HEK293T (cell line): ENCODE measurements around the gene TMEM72.

ENCODE experiments used
- CTCF ChIA-PET: fragments of 350-600 bp; formaldehyde crosslinking; extraction: SDS; loops from one replicate; lab custom pipeline; 2021; ENCODE audit warnings: antibody characterized with exemption, inconsistent platforms; lab: Yijun Ruan, JAX
- POLR2A ChIA-PET: fragments of 350-600 bp; formaldehyde crosslinking; extraction: SDS; loops from one replicate; lab custom pipeline; 2020; ENCODE audit warnings: antibody characterized with exemption, inconsistent platforms; lab: Yijun Ruan, JAX
- DNase-seq: peaks from one replicate; pipeline ENCODE4 v3.0.0; 2012; ENCODE audit warnings: mixed read lengths; ENCODE audit errors: extremely low spot score
- ARNT ChIP-seq: fragments of 450-650 bp; IDR thresholded peaks from 2 replicates; pipeline ENCODE4 v1.6.1; 2017; ENCODE audit warnings: mild to moderate bottlenecking
- BHLHE40 ChIP-seq: fragments of 450-650 bp; IDR thresholded peaks from 2 replicates; pipeline ENCODE4 v1.6.1; 2016; ENCODE audit warnings: mild to moderate bottlenecking, moderate library complexity, borderline replicate concordance
- CTBP1 ChIP-seq: fragments of 450-650 bp; IDR thresholded peaks from 2 replicates; pipeline ENCODE4 v1.6.1; 2016; ENCODE audit warnings: borderline replicate concordance
- ELF4 ChIP-seq: fragments of 450-650 bp; IDR thresholded peaks from 2 replicates; pipeline ENCODE4 v1.6.1; 2017; ENCODE audit warnings: antibody characterized with exemption
- FOXA1 ChIP-seq: fragments of 450-650 bp; IDR thresholded peaks from 2 replicates; pipeline ENCODE4 v1.6.1; 2016; ENCODE audit warnings: mild to moderate bottlenecking
- FOXK2 ChIP-seq: fragments of 450-650 bp; IDR thresholded peaks from 2 replicates; pipeline ENCODE4 v1.6.1; 2016; ENCODE audit warnings: mild to moderate bottlenecking
- FOXM1 ChIP-seq: fragments of 450-650 bp; IDR thresholded peaks from 2 replicates; pipeline ENCODE4 v1.6.1; 2017; ENCODE audit warnings: mild to moderate bottlenecking, borderline replicate concordance
- HDGF ChIP-seq: fragments of 450-650 bp; IDR thresholded peaks from 2 replicates; pipeline ENCODE4 v1.6.1; 2017; ENCODE audit warnings: antibody characterized with exemption, borderline replicate concordance
- L3MBTL2 ChIP-seq: fragments of 450-650 bp; conservative IDR thresholded peaks from 2 replicates; pipeline ENCODE4 v1.6.1; 2016; ENCODE audit warnings: mild to moderate bottlenecking
- LEF1 ChIP-seq: fragments of 450-650 bp; IDR thresholded peaks from 2 replicates; pipeline ENCODE4 v1.6.1; 2017; ENCODE audit warnings: mild to moderate bottlenecking, borderline replicate concordance
- NFRKB ChIP-seq: fragments of 450-650 bp; IDR thresholded peaks from 2 replicates; pipeline ENCODE4 v1.6.1; 2016; ENCODE audit warnings: mild to moderate bottlenecking, moderate library complexity
- SP1 ChIP-seq: fragments of 450-650 bp; IDR thresholded peaks from 2 replicates; pipeline ENCODE4 v1.6.1; 2017
- SUZ12 ChIP-seq: fragments of 450-650 bp; IDR thresholded peaks from 2 replicates; pipeline ENCODE4 v1.6.1; 2016; ENCODE audit warnings: mild to moderate bottlenecking
- TARDBP ChIP-seq: fragments of 450-650 bp; IDR thresholded peaks from 2 replicates; pipeline ENCODE4 v1.6.1; 2016
- ZNF384 ChIP-seq: fragments of 450-650 bp; IDR thresholded peaks from 2 replicates; pipeline ENCODE4 v1.6.1; 2016
- TF ChIP-seq, protein P1 (sequence below): fragments of 450-650 bp; IDR thresholded peaks from 2 replicates; pipeline ENCODE4 v1.6.1; 2016

The TMEM72 gene

DNA sequence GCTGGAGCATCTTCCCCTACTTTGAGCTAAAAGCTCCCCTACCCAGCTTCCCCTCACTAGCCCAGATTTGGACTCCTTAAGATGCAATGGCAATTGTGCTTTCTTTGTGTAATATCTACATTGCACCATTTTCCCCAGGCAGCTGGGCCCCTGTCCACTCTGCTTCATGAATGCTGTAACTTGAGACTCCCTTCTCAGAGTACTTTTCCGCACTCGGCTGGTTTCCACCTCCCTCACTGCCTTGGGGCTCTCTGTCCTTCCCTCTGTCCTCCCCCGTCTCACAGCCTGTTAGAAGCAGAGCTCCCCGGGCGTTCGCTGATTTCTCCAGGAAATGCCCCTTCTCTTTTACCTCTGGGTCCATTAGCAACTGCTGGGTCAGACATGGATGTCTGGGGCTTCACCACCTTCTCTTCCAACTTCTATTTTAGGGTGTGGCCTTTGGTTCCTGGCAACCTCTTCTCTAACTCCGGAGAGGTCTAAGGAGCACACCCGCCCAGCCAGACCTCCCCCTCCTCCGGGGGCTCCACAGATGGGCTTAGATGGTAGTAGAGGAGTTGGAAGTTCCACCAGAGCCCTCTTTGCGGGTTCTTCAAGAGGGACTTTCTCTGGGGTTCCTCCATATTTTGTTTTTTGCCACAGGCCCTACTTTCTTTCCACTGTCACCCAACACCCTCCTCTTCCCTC lies 2.9 kb upstream of the TMEM72 start:
- TF ChIP-seq TARDBP (no peak), NFRKB (no peak)
- ChIA-PET CTCF (interaction anchor here (0.9 to 1.0 kb wide), 2 partner anchors 18 to 73 kb away, joined by 3 read pairs; no protein-coding TSS in a partner anchor), POLR2A (interaction anchor here (1.1 to 2.5 kb wide), 5 partner anchors 13 to 32 kb away, joined by 3 to 7 read pairs (median 3); no protein-coding TSS in a partner anchor)
- peak; percentile 47 for DNase-seq

DNA sequence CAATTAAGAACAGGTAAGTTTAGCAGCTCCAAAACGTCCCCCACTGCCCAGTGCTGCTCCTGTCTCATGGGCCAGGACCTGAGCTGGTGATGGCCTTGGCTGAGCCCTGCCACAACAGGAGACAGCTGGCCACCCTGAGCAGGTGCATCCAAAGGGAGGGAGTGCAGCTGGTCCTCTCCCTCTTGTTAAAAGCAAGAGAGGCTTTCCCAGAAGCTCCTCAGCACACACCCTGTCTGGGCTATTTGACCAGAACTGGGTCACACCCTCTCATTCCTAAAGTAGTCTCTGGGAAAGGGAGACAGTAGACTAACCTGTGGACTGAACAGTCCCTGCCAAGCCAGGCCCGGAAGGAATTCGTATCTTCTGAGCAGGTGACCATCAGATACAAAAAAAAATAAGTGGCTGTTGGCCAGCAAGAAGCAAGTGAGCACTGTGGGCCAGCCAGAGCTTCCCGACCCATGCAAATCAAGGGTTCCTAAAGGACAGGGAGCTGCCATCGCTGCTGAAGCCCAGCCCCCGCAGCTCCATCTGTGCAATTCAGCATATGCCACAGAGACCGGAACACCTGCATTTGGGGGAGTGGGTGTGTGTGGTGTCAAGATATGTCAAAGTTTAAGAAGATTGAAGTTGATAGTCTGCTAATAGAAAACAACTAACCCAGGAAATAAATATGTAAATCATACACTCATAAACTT lies 2.1 kb upstream of the TMEM72 start:
- no peak for TF ChIP-seq TARDBP
- no peak for TF ChIP-seq ARNT
- no peak for TF ChIP-seq FOXK2
- CTCF ChIA-PET, result interaction anchor here (0.5 to 0.6 kb wide), 2 partner anchors 608 to 1529 kb away, joined by 3 to 4 read pairs; no protein-coding TSS in a partner anchor
- POLR2A ChIA-PET, result interaction anchor here (0.7 to 2.5 kb wide), 5 partner anchors 12 to 351 kb away, joined by 3 to 7 read pairs (median 3); no protein-coding TSS in a partner anchor
- no peak for DNase-seq

DNA sequence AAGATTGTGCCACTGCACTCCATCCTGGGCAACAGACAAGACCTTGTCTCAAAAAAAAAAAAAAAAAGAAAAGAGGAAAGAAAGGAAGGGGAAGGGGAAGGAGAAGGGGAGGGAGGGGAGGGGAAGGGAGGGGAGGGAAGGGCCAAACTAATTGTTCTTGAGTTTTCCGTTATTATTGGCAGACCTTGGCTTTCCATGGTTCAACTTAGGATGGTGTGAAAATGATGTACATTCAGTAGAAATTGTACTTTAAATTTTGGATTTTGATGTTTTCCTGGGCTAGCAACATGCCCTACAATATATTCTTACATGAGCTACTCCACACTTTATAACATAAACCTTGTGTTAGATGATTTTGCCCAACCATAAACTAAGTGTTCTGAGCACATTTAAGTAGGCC lies 1.2 kb upstream of the TMEM72 start:
- ChIA-PET CTCF (no interaction called here), POLR2A (no interaction called here)
- DNase-seq, result no peak
- TF ChIP-seq ELF4 (no peak), CTBP1 (no peak), FOXK2 (no peak), TARDBP (no peak)

DNA sequence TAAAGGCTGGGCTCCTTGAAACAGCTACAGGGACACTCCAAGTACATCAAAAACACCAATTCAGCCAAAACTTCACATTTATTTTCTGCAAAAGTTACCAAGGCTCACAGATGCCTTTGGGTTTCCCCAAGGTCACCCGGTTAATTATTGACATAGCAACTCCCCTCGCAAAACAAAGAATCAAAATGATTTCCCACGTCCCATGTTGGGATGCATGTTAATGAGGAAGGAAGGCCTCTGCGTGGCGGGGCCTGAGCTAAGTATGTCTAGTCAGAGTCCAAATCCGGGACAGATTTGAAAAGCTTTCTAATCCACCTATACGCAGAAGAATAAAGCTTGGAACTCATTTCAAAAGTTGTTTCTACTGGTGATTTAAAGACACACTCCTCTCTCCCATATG lies 535 bp upstream of the TMEM72 start:
- ChIA-PET CTCF (interaction anchor here (1.7 kb wide), 1 partner anchor 14 kb away, joined by 6 read pairs; no protein-coding TSS in a partner anchor), POLR2A (no interaction called here)
- no peak for TF ChIP-seq ELF4
- no peak for TF ChIP-seq FOXK2
- TF ChIP-seq, protein P1, sequence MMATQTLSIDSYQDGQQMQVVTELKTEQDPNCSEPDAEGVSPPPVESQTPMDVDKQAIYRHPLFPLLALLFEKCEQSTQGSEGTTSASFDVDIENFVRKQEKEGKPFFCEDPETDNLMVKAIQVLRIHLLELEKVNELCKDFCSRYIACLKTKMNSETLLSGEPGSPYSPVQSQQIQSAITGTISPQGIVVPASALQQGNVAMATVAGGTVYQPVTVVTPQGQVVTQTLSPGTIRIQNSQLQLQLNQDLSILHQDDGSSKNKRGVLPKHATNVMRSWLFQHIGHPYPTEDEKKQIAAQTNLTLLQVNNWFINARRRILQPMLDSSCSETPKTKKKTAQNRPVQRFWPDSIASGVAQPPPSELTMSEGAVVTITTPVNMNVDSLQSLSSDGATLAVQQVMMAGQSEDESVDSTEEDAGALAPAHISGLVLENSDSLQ, result no peak
- no peak for TF ChIP-seq HDGF
- no peak for TF ChIP-seq CTBP1
- TF ChIP-seq SP1, result no peak
- TF ChIP-seq TARDBP, result no peak
- no peak for TF ChIP-seq SUZ12
- no peak for TF ChIP-seq NFRKB
- no peak for TF ChIP-seq ARNT
- no peak for TF ChIP-seq BHLHE40
- no peak for TF ChIP-seq FOXA1
- TF ChIP-seq L3MBTL2, result no peak
- TF ChIP-seq ZNF384, result no peak
- TF ChIP-seq FOXM1, result no peak
- no peak for TF ChIP-seq LEF1
- no peak for DNase-seq

DNA sequence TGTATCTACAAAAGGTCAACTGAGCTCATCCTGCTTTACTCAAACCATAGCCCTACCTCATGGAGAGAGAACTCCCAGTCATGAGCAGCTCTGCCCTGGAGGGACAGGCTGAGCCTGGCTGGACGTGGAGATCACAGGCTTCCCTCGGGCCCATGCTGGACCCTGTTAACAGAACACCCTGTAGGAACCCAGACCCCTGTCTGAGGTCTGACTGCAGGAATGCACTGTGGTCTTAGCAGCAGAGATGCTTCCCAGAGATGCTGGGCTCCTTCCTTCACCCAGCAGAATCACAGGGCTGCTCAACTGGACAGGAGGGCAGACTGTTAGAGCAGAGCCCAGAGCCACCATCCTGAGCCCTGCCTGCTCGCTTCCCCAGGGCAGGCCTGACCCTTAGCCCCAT lies 814 bp downstream of the TMEM72 start:
- ChIA-PET POLR2A (no interaction called here), CTCF (interaction anchor here (0.7 to 1.7 kb wide), 2 partner anchors 13 to 14 kb away, joined by 4 to 6 read pairs; no protein-coding TSS in a partner anchor)
- TF ChIP-seq CTBP1 (no peak), SP1 (no peak), TARDBP (no peak), HDGF (no peak), BHLHE40 (no peak), FOXA1 (no peak)
- no peak for DNase-seq

DNA sequence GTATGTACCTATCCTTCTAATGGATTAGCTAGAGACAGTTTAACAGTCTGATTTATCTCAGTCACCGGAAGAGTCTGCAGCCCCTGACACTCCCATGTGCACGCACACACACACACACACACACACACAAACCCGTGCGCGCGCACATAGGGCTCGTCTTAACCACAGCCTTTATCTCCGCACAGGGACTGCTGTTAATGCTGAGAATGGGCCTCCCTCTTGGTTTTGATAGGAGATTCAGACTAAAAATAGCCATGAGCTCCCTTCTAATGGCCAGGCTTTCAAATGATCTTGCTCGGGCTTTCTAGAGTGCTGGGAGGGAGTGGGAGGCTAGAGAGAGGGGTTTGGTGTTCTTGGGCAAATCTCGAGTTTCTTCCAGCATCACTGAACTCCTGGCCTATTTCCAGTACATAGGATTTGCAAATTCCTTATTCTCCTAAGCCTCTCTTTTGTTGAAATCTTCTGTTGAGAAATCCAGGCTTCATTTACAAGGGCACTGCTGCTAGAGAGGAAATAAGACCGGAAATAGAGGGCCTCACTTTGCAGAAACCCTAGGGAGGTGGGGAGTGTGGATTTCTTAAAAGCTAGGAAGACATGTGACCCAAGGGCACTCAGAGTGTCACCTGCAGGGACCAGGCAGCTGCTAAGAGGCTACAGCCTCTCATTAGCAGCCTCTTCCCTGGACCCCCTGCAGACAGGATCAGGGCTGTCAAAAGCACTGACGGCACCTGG lies 2.4 kb downstream of the TMEM72 start:
- POLR2A ChIA-PET, result no interaction called here
- DNase-seq, result no peak
- TF ChIP-seq FOXK2 (no peak), L3MBTL2 (no peak), FOXM1 (no peak)
- CTCF ChIA-PET, result no interaction called here

DNA sequence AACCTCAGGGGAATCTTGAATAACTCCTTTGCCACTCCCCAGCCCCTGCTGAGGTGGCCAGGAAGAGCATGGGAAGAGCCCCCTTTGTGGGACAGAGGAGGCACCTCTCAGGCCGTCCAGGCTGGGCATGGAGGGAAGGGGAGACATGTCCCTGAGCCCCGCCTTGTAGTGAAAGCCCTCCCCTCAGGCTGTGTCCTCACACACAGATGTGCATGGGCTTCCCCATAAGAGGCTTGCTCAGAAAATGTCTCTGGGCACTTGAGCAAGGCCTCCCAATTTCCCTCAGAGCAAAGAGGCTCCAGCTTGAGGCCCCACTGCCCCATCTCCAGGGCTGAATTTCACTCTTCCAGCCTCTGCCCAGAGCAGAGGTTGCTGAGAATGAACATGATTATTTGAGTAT lies 3.8 kb downstream of the TMEM72 start:
- DNase-seq, result no peak
- ChIA-PET POLR2A (no interaction called here), CTCF (interaction anchor here (1.1 kb wide), 1 partner anchor 10 kb away, joined by 3 read pairs; no protein-coding TSS in a partner anchor)
- TF ChIP-seq CTBP1, result no peak
- no peak for TF ChIP-seq FOXA1
- no peak for TF ChIP-seq BHLHE40
- no peak for TF ChIP-seq LEF1
- no peak for TF ChIP-seq NFRKB
- no peak for TF ChIP-seq SUZ12
- TF ChIP-seq, protein P1, result no peak
- TF ChIP-seq ZNF384, result no peak
- no peak for TF ChIP-seq TARDBP
- no peak for TF ChIP-seq ARNT
- TF ChIP-seq SP1, result no peak
- no peak for TF ChIP-seq FOXK2
- TF ChIP-seq L3MBTL2, result no peak
- no peak for TF ChIP-seq HDGF
- no peak for TF ChIP-seq FOXM1
